Stimulated activated CD4-positive, alpha-beta T cell treated with anti-CD3 and anti-CD28 coated beads, TNF-alpha, amount 100 ng/mL, for 4 hours (primary cell): ENCODE data around the gene IFNA14.
A peak's percentile ranks its signal among the peaks of the same experiment; 100 is the strongest.
"Not testable (repeated sequence)": the region's sequence is repeated elsewhere in the genome, so short reads cannot be mapped to it uniquely, and the experiment has no call there.

Experiments
- DNase-seq, 3 experiments: peaks; one replicate each; pipeline ENCODE4 v3.0.0-alpha.2; 2020; ENCODE audit warnings: low read depth in 3 of 3

The IFNA14 gene

GRCh38 chr9:21217211-21217610 is 22.6 kb downstream of the IFNA14 start, which contains the start of gene IFNA16:
IFNA16 (minus strand) TSS chr9:21217311; CDS start chr9:21217305, 6 bp downstream.
- DNase-seq, result not testable (repeated sequence)

- not testable (repeated sequence) for DNase-seq
These were observed 26.1 kb downstream of the IFNA14 start for GRCh38 chr9:21213411-21214326.

GRCh38 chr9:21212160-21212559 is 27.6 kb downstream of the IFNA14 start:
- not testable (repeated sequence) for DNase-seq

- DNase-seq, result not testable (repeated sequence)
These were observed 29.0 kb downstream of the IFNA14 start for GRCh38 chr9:21210782-21211181.

GRCh38 chr9:21210311-21210710 is 29.5 kb downstream of the IFNA14 start:
- DNase-seq, result no peak

- not testable (repeated sequence) for DNase-seq
These were observed 32.8 kb downstream of the IFNA14 start, which contains the start of gene IFNA10 for GRCh38 chr9:21207043-21207442. IFNA10 (minus strand) TSS chr9:21207143; CDS start chr9:21207097, 46 bp downstream.

GRCh38 chr9:21205204-21205603 is 34.6 kb downstream of the IFNA14 start:
- DNase-seq, result no peak

GRCh38 chr9:21202105-21202504 is 37.7 kb downstream of the IFNA14 start, which contains the start of gene IFNA7:
IFNA7 (minus strand) TSS chr9:21202205; CDS start chr9:21202165, 40 bp downstream.
- DNase-seq, result not testable (repeated sequence)

GRCh38 chr9:21194867-21195776 is 44.7 kb downstream of the IFNA14 start:
- DNase-seq, result peak in 1 of 3 experiments; percentile 2
